Measurements from ENCODE around the gene PLA2G4B.

GRCh38 chr15:41836073-41836472 lies 2.6 kb upstream of the PLA2G4B start:
- TF ChIP-seq YY1 (IDR thresholded peaks at IDR 0.05; ENCODE audit: insufficient read depth, insufficient read length) (no peak), SUZ12 (IDR thresholded peaks at IDR 0.05; ENCODE audit: extremely low read depth, insufficient read depth, insufficient read length) (no peak), ZNF274 (IDR thresholded peaks at IDR 0.05; ENCODE audit: low read depth, low read length) (no peak)
